Central memory CD8-positive, alpha-beta T cell (primary cell): ENCODE results near the gene IP6K3.

Source experiments
- ATAC-seq: fragments of 150-1000 bp; cut with Tn5 transposase; replicated peaks from 2 replicates; pipeline ENCODE4 v1.10.0; 2022; ENCODE audit warnings: mild to moderate bottlenecking, moderate FRiP score, moderate number of reproducible peaks; ENCODE audit not compliant: poor library complexity, severe bottlenecking; ENCODE audit errors: extremely low read depth
- DNase-seq, 2 donors: peaks; one replicate each; pipeline ENCODE4 v3.0.0; 2021; ENCODE audit warnings: low spot score in 2 of 2
- H3K27ac Mint-ChIP-seq: one replicate; pipeline ENCODE4 v1.8.0; 2022; ENCODE audit warnings: low read depth, mild to moderate bottlenecking, moderate library complexity, mixed read lengths
- H3K27me3 Mint-ChIP-seq: one replicate; pipeline ENCODE4 v1.8.0; 2022; ENCODE audit warnings: mixed read lengths
- H3K36me3 Mint-ChIP-seq: one replicate; pipeline ENCODE4 v1.8.0; 2022; ENCODE audit warnings: mild to moderate bottlenecking, moderate library complexity, mixed read lengths; ENCODE audit not compliant: insufficient read depth
- H3K4me1 Mint-ChIP-seq: one replicate; pipeline ENCODE4 v1.8.0; 2022; ENCODE audit warnings: mixed read lengths
- H3K4me3 Mint-ChIP-seq: one replicate; pipeline ENCODE4 v1.8.0; 2022; ENCODE audit warnings: mild to moderate bottlenecking, moderate library complexity, mixed read lengths
- H3K9me3 Mint-ChIP-seq: one replicate; pipeline ENCODE4 v1.8.0; 2022; ENCODE audit warnings: mixed read lengths

Gene IP6K3

DNA sequence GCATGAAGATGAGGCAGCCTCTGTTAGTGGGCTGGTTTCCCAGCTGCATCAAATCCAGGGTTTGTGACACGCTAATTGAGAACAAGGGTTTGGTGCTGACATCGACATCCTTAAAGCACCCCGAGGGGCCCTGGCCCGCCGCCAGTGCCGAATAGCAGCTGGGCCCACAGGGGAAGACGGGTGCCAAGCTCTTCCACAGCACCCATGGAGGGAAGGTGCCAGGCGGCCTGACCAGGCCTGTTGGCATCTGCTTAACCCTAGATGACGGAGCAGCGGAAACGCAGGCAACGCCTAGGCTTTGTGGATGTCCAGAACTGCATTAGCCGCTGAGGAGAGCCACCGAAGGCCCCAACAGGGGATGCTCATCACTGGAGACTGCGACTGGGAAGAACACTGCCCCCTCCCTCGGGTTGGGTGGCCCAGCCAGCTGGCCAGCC lies 51.2 kb downstream of the IP6K3 start:
- peaks cover 18% of the 10 kb centered on the region for H3K4me1 Mint-ChIP-seq

DNA sequence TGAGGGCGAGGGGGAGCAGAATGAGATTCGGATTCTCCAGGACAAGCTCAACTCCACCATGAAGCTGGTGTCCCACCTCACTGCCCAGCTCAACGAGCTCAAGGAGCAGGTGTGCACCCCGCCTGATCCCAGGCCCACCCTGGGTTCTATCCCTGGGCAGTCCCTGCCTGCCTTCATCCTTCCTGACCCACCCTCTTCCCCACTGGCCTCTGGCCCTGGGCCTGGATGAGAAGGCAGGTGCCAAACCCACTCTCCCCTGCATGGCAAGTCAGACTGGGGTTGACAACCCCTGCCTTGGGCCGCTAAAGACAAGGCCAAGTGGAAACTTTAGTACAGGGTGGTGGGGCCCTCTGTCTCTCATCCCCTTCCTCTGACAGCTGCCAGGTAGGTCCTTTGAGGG lies 51.7 kb downstream of the IP6K3 start:
- H3K4me1 Mint-ChIP-seq, result peaks cover 18% of the 10 kb centered on the region
- peak overlapping the region; percentile 31 for H3K4me3 Mint-ChIP-seq
- H3K27ac Mint-ChIP-seq, result peak overlapping the region; percentile 71
- no peaks in the 10 kb centered on the region for H3K27me3 Mint-ChIP-seq
- no peak for ATAC-seq
- H3K36me3 Mint-ChIP-seq, result peaks cover 21% of the 10 kb centered on the region
- DNase-seq, result no peak
- no peaks in the 10 kb centered on the region for H3K9me3 Mint-ChIP-seq

More for the DNA sequence above, 51.2 kb downstream of the IP6K3 start:
- no peaks in the 10 kb centered on the region for H3K9me3 Mint-ChIP-seq
- H3K27ac Mint-ChIP-seq, result peak overlapping the region; percentile 71
- no peak overlapping the region for H3K4me3 Mint-ChIP-seq
- ATAC-seq (no peak), DNase-seq (no peak)
- peaks cover 21% of the 10 kb centered on the region for H3K36me3 Mint-ChIP-seq
- H3K27me3 Mint-ChIP-seq, result no peaks in the 10 kb centered on the region

DNA sequence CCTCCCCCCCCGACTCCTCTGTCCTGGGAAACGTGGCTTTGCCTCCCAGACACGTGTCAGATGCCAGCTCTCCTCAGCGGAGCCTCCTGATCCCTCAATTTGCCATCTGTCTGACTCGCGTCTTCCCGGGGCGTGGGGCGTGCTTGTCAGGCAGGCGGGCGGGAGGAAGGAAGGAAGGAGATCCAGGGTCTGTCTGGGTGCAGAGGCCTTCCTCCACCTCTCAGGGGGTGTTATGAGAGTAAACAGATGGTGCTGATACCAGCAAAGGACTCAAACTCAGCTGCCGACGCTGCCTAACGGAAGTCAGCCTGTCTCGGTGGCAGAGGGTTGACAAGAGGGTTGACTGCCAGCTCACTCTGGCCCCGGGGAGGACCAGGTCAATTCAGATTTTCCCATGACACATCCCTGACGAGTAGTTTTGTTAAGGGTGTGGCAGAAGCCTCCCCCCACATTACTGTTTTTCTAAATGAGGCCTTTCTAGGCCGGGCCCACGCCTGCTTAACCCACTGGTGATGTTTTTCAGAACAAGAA lies 52.2 kb downstream of the IP6K3 start:
- ATAC-seq (peak; percentile 40), DNase-seq (no peak)
- H3K27ac Mint-ChIP-seq, result peak overlapping the region; percentile 71
- H3K9me3 Mint-ChIP-seq, result no peaks in the 10 kb centered on the region
- no peaks in the 10 kb centered on the region for H3K27me3 Mint-ChIP-seq
- peaks cover 18% of the 10 kb centered on the region for H3K4me1 Mint-ChIP-seq
- peaks cover 24% of the 10 kb centered on the region for H3K36me3 Mint-ChIP-seq
- H3K4me3 Mint-ChIP-seq, result peak overlapping the region; percentile 31

DNA sequence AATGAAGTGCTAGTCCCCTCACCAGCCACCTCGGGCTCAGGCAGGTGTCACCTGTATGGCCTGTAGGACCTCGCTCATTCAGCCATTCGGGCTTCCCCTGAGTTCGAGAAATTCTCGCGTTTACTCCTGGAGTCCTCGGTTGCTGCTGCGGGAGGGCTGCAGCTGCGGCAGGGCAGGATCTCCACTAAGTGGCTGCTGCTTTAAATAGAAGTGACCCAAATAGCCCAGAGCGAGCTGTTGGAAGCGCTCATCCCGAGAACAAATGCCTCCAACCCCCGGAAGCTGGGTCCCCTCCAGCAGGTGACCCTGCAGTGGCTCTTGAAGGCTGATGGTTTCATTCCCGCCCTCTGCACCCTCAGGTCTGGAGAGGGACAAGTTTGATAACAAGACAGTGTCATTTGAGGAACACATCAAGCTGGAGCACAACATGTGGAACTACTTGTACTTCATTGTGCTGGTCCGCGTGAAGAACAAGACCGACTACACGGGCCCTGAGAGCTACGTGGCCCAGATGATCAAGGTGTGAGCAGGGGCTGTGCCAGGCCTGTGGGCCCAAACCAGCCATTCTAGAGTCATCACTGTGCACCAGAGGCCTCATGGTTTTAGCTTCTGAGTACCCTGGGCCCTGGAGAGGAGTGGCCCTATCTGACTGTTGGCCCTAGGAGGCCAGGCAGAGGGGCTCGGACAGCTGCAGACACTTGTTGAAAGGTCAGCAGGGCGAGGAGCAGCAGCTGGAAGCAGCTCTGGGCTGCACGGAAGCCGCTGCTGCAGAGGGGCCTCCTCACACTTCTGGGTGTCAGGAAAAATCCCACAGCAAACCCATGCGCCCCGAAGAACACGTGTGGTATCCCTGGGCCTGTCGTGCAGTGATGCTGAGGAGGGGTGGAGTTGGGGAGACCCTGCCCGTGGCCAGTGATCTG lies 53.3 kb downstream of the IP6K3 start:
- Mint-ChIP-seq H3K4me1 (peaks cover 18% of the 10 kb centered on the region), H3K36me3 (peaks cover 23% of the 10 kb centered on the region), H3K27me3 (no peaks in the 10 kb centered on the region), H3K9me3 (no peaks in the 10 kb centered on the region), H3K27ac (peak overlapping the region; percentile 98), H3K4me3 (peak overlapping the region; percentile 31)
- ATAC-seq (no peak), DNase-seq (no peak)

DNA sequence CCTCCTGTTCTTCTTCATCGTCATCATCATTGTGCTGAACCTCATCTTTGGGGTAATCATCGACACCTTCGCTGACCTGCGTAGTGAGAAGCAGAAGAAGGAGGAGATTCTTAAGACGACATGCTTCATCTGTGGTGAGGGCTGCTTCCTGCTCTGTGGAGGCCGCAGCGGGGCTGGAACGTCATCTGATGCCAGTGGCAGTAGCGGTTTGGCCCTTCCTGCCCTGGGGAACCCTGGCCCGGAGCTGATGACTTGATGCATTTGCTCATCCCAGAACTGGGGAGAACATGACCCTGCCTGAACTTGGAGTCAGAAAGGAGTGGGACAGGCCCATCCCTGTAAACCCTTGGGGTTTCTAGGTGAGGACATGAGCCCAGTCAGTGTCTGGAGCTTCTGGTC lies 53.9 kb downstream of the IP6K3 start:
- H3K27ac Mint-ChIP-seq, result peak overlapping the region; percentile 98
- peaks cover 21% of the 10 kb centered on the region for H3K36me3 Mint-ChIP-seq
- H3K9me3 Mint-ChIP-seq, result no peaks in the 10 kb centered on the region
- H3K27me3 Mint-ChIP-seq, result no peaks in the 10 kb centered on the region
- peak; percentile 51 to 57 for DNase-seq
- ATAC-seq, result peak; percentile 87
- peak overlapping the region; percentile 40 for H3K4me3 Mint-ChIP-seq
- peaks cover 18% of the 10 kb centered on the region for H3K4me1 Mint-ChIP-seq

DNA sequence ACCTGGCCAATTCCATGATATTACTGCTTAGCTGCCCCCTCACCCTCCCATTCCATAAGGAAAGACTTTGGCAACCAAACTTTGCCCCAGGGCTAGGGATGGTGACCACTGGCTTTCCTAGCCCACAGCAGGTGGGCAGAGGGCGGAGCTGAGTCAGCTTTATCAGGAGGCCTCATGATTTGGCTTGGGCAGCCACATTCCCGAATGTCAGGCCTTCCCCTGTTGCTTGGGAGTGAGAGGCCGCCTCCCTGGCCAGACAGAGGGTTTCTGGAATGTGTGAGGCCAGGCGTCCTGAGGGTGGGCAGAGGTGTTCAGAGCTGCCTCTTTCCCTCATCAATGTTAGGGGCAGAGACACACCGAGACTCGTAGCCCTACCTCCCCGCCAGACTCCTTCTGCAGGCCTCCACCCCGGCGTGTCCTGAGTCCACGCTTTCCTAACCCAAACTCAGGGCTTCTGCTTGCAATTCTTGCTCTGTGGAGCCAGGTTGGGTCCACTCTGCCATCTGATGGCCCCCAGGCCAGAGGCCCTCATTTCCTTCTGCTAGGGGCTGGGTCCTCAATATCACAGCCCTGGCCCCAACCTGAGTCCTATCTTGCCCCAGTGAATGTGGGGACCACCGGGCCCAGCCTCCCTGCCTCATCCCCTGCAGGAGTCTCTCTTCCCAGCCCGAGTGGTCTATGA lies 54.5 kb downstream of the IP6K3 start:
- H3K27me3 Mint-ChIP-seq, result no peaks in the 10 kb centered on the region
- peaks cover 18% of the 10 kb centered on the region for H3K4me1 Mint-ChIP-seq
- no peaks in the 10 kb centered on the region for H3K9me3 Mint-ChIP-seq
- DNase-seq, result no peak
- peak overlapping the region; percentile 40 for H3K4me3 Mint-ChIP-seq
- peak overlapping the region; percentile 98 for H3K27ac Mint-ChIP-seq
- no peak for ATAC-seq
- peaks cover 20% of the 10 kb centered on the region for H3K36me3 Mint-ChIP-seq

DNA sequence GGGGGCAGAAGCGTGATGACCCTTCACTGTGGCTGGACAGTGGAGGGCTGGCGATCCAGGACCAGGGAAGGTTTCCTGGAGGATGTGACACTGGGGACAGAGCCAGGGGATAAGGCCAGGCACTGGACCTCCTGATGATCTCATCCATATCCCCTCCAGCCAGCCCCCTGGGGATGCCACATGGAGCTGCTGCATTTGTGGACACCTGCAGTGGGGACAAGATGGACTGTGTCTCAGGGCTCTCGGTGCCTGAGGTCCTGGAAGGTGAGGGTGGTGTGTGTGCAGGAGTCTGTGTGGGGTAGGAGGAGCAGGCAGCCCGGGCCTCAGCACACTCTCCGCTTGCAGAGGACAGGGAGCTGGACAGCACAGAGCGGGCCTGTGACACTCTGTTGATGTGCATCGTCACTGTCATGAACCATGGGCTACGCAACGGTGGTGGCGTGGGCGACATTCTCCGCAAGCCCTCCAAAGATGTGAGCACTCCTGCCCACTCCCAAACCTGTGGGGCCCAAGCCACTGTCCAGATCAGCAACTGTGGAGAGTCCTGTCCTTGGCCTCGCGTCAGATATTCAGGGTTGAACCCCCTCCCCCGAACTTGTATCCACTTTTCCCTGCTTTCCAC lies 55.1 kb downstream of the IP6K3 start:
- ATAC-seq, result no peak
- H3K27me3 Mint-ChIP-seq, result no peaks in the 10 kb centered on the region
- peaks cover 18% of the 10 kb centered on the region for H3K4me1 Mint-ChIP-seq
- no peak overlapping the region for H3K4me3 Mint-ChIP-seq
- peaks cover 19% of the 10 kb centered on the region for H3K36me3 Mint-ChIP-seq
- H3K9me3 Mint-ChIP-seq, result no peaks in the 10 kb centered on the region
- DNase-seq, result no peak
- H3K27ac Mint-ChIP-seq, result peak overlapping the region; percentile 98

DNA sequence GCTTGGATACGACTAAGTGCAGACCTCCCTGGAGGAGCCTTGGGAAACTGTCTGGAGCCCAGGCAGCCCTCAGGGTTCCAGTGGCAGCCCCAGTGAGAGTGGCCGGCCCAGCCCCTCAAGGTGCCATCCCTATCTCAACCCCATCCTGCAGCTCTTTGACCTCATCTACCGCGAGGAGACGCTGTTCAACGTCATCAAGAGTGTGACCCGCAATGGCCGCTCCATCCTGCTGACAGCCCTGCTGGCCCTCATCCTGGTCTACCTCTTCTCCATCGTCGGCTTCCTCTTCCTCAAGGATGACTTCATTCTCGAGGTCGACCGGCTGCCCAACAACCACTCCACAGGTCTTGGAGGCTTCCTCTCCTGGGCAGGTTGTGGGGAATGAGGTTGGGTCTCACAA lies 55.9 kb downstream of the IP6K3 start:
- no peak for DNase-seq
- H3K27me3 Mint-ChIP-seq, result no peaks in the 10 kb centered on the region
- H3K4me3 Mint-ChIP-seq, result no peak overlapping the region
- peak overlapping the region; percentile 98 for H3K27ac Mint-ChIP-seq
- H3K36me3 Mint-ChIP-seq, result peaks cover 21% of the 10 kb centered on the region
- ATAC-seq, result no peak
- peaks cover 18% of the 10 kb centered on the region for H3K4me1 Mint-ChIP-seq
- no peaks in the 10 kb centered on the region for H3K9me3 Mint-ChIP-seq

DNA sequence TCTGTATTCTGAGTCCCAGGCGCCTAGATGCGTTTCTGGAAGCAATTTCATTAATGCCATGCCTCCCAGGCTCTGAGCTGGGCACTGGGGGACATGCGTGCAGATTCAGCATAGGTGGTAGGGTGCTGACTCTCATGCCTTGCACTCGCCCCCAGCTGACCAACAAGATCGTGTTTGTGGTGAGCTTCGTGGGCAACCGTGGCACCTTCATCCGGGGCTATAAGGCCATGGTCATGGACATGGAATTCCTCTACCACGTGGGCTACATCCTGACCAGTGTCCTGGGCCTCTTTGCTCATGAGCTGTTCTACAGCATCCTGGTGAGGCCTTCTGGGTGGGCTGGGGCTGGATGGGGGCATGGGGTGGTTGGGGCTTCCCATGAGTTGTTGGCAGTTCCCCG lies 56.8 kb downstream of the IP6K3 start:
- DNase-seq, result no peak
- H3K27me3 Mint-ChIP-seq, result no peaks in the 10 kb centered on the region
- no peak for ATAC-seq
- H3K4me3 Mint-ChIP-seq, result no peak overlapping the region
- H3K27ac Mint-ChIP-seq, result no peak overlapping the region
- peaks cover 23% of the 10 kb centered on the region for H3K36me3 Mint-ChIP-seq
- no peaks in the 10 kb centered on the region for H3K9me3 Mint-ChIP-seq
- H3K4me1 Mint-ChIP-seq, result peaks cover 18% of the 10 kb centered on the region

DNA sequence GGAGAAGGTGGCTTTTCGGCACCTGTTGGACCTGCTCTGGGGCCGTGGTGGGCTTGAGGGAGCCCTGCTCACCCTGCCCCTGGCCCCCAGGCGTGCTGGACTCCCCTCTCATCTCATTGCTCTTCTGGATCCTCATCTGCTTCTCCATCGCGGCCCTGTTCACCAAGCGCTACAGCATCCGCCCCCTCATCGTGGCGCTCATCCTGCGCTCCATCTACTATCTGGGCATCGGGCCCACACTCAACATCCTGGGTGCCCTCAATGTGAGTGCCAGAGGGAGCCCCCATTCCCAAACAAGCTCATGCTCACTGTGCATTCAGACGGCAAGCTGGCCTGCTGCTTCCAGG lies 57.6 kb downstream of the IP6K3 start:
- DNase-seq (no peak), ATAC-seq (no peak)
- Mint-ChIP-seq H3K36me3 (peaks cover 24% of the 10 kb centered on the region), H3K27me3 (no peaks in the 10 kb centered on the region), H3K4me3 (no peak overlapping the region), H3K4me1 (peaks cover 18% of the 10 kb centered on the region), H3K9me3 (no peaks in the 10 kb centered on the region), H3K27ac (peak overlapping the region; percentile 20)

DNA sequence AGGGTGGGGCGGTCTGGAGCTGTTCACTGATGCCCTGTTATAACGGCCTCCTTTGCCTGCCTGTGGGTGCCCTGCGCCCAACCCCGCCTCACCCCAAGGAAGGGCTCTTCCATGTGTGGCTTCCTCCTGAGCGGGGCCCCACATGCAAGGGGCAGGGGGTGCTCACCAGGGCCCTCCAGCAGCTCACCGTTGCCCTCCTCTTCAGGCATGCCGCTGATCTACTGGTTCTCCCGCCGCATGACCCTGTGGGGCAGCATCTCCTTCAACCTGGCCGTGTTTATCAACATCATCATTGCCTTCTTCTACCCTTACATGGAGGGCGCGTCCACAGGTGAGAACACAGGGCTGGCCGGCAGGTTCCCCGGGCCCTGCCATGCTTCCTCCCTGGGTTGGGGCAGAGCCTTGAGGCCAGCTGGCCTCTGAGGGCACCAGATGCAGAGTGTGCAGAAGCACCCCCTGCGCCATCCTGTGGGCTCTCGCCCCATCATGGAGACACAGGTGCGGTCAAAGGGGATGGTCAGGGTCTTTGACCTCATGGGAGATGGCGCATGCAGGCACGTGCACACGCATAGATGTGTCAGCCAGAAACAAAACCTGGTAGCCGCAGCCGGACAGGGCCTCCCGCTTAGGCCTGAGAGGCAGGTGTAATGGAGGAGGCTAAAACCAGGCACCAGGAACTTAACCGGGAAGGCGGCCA lies 58.1 kb downstream of the IP6K3 start:
- Mint-ChIP-seq H3K4me3 (no peak overlapping the region), H3K4me1 (peaks cover 18% of the 10 kb centered on the region), H3K27ac (peak overlapping the region; percentile 20), H3K36me3 (peaks cover 24% of the 10 kb centered on the region), H3K9me3 (no peaks in the 10 kb centered on the region), H3K27me3 (no peaks in the 10 kb centered on the region)
- ATAC-seq, result no peak
- no peak for DNase-seq

DNA sequence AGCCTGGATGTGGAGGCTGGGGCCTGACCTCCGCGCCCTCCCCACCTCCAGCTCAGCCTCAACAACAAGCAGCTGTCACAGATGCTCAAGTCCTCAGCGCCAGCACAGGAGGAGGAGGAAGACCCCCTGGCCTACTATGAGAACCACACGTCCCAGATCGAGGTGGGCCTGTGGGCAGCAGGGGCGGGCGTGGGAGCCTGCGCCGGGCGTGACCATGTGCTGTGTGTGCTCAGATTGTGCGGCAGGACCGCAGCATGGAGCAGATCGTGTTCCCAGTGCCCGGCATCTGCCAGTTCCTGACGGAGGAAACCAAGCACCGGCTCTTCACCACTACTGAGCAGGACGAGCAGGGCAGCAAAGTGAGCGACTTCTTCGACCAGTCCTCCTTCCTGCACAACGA lies 58.7 kb downstream of the IP6K3 start:
- H3K36me3 Mint-ChIP-seq, result peaks cover 22% of the 10 kb centered on the region
- peaks cover 18% of the 10 kb centered on the region for H3K4me1 Mint-ChIP-seq
- H3K27ac Mint-ChIP-seq, result no peak overlapping the region
- no peak for ATAC-seq
- H3K4me3 Mint-ChIP-seq, result no peak overlapping the region
- H3K27me3 Mint-ChIP-seq, result no peaks in the 10 kb centered on the region
- no peak for DNase-seq
- no peaks in the 10 kb centered on the region for H3K9me3 Mint-ChIP-seq
